A549 treated with DMSO at 1 μM for 4 hours (cell line): ENCODE results near the gene PAGE2B. TPM values are rescaled to one million over a fixed set of nuclear protein-coding genes. Genes with fewer than 3 reads are reported as not detected.

Source experiments
- total RNA-seq: library from RNA; stranded (reverse); fragments of 200-300 nt; extraction: Qiagen RNA extraction; gene quantifications from 5 replicates; pipeline ENCODE4 v1.2.3, GENCODE V29; 2022; ENCODE audit warnings: low read depth

The PAGE2B gene
- total RNA-seq, result not detected in 5 replicates

DNA sequence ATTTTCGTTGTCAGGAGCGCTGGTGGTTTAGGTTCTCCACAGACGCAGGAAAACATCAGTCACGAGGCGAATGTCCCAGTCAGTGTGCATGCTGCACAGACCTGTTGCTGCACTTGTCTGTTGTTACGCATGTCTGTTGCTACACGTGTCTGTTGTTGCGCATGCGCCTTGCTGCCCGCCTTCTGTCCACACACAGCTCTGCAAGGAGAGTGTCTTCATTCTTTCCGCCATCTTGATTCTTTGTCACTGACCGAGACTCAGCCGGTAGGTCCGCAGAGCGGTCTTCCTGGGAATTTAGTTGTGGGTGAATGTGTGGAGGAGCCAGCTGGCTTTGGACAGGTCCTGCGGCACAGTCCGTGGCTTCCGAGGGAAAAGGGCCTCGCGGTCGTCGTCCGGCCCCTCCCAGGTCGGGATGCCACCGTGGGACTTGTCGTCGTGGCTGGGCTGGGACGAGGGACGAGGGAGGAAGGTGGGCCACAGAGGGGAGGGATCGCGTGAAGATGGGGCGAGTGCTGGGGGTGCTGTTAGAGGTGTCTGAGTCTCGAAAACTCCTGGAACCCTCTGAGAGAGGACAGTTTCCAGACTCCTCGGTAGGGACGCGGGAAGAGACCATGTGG is at the start of gene PAGE2B:
PAGE2B (plus strand) TSS at position 180 of the 617 bp plus-strand sequence. CDS start 1,012 bp downstream, outside the sequence.

GRCh38 chrX:55030271-55031205 is 44.3 kb upstream of the PAGE2B start, which contains the start of gene ALAS2:
Gene ALAS2 (minus strand): TSS chrX:55030977. CDS start chrX:55026000, 4,977 bp downstream.

GRCh38 chrX:55088795-55089489 is 14.1 kb downstream of the PAGE2B start, which contains the start of gene PAGE2:
Gene PAGE2 (plus strand): TSS chrX:55089018. CDS start chrX:55090021, 1,003 bp downstream.

Other genes starting within 250 kb of the PAGE2B start
- 0.47 to 0.88 TPM (median 0.64 TPM) in 5 replicates for gene TRO, start 154.2 kb upstream of the PAGE2B start, total RNA-seq
- 0.06 to 0.11 TPM (median 0.09 TPM) in 3 of 5 replicates, not detected in the others for gene PFKFB1, start 80.8 kb upstream of the PAGE2B start, total RNA-seq
- 31.8 to 38.4 TPM (median 33.5 TPM) in 5 replicates for gene APEX2, start 74.7 kb upstream of the PAGE2B start, total RNA-seq
- gene ALAS2, start 44.1 kb upstream of the PAGE2B start, total RNA-seq, result not detected in 5 replicates
- not detected in 5 replicates for gene PAGE2, start 14.0 kb downstream of the PAGE2B start, total RNA-seq
- gene PAGE5, start 145.3 kb downstream of the PAGE2B start, total RNA-seq, result not detected in 5 replicates
- not detected in 5 replicates for gene PAGE3, start 189.9 kb downstream of the PAGE2B start, total RNA-seq